Prostate gland (tissue), 2 donors: ENCODE results near the gene SPTLC1. TPM values are rescaled to one million over a fixed set of nuclear protein-coding genes. Genes with fewer than 3 reads are reported as not detected.
"Not testable (repeated sequence)": the region's sequence is repeated elsewhere in the genome, so short reads cannot be mapped to it uniquely, and the experiment has no call there.

Source experiments
- DNase-seq: peaks from one replicate; pipeline ENCODE4 v3.0.0-alpha.2; 2019; ENCODE audit warnings: low spot score
- H3K27ac ChIP-seq, 2 donors: fragments of 200-600 bp; sonication (generic); 2 replicates each; pipeline ENCODE4 v1.5.1; 2017 to 2019
- H3K27me3 ChIP-seq: fragments of 200-600 bp; sonication (generic); replicated peaks from 2 replicates; pipeline ENCODE4 v1.5.1; 2019; ENCODE audit not compliant: insufficient read depth
- H3K36me3 ChIP-seq, 2 donors: fragments of 200-600 bp; sonication (generic); 1 replicate in 1 of 2; 2 replicates in 1 of 2; pipeline versions ENCODE4 v1.5.1 to v1.8.1; 2017 to 2019
- H3K4me1 ChIP-seq: fragments of 200-600 bp; sonication (generic); replicated peaks from 2 replicates; pipeline ENCODE4 v1.5.1; 2019
- H3K4me3 ChIP-seq, 2 donors: fragments of 200-600 bp; sonication (generic); 2 replicates each; pipeline ENCODE4 v1.5.1; 2017 to 2019
- H3K9me3 ChIP-seq: fragments of 200-600 bp; sonication (generic); 2 replicates; pipeline ENCODE4 v1.5.1; 2017
- CTCF ChIP-seq, 4 experiments: fragments of 200-600 bp in 2 of 4; fragments of 450-650 bp in 2 of 4; sonication (generic) in 2 of 4; IDR thresholded peaks; 1 replicate in 3 of 4; 2 replicates in 1 of 4; pipeline ENCODE4 v1.5.1; 2016 to 2019; ENCODE audit warnings: antibody characterized with exemption in 4 of 4, mild to moderate bottlenecking in 2 of 4, moderate library complexity in 2 of 4
- POLR2A ChIP-seq: fragments of 450-650 bp; IDR thresholded peaks from one replicate; pipeline ENCODE4 v1.6.1; 2016; ENCODE audit warnings: antibody characterized with exemption, mild to moderate bottlenecking
- POLR2AphosphoS5 ChIP-seq: sonication (generic); formaldehyde crosslinking; IDR thresholded peaks from one replicate; pipeline ENCODE4 v1.6.1; 2017; ENCODE audit warnings: antibody characterized with exemption
- WGBS: methylation state at CpG from one replicate; pipeline ENCODE4 v1.1.5; 2018; 5-methylcytosine and 5-hydroxymethylcytosine counted together
- intact Hi-C: fragments of 100-400 bp; cut with DNase I; formaldehyde crosslinking; loops from one replicate; pipeline ENCODE4 v1.14.2; 2022
- total RNA-seq, 2 donors: library from RNA; depleted of rRNA; stranded (reverse); fragments of >200 nt; gene quantifications; one replicate each; pipeline ENCODE4 v1.1.0, GENCODE V29; 2016

Gene SPTLC1
- total RNA-seq, 2 donors from 2014 or later: 69.5 to 87.2 TPM

GRCh38 chr9:92008041-92008440, 107.2 kb downstream of the SPTLC1 start:
- Histone ChIP-seq H3K9me3 (no peaks in the 10 kb centered on the region), H3K36me3 (no peaks in the 10 kb centered on the region), H3K4me1 (no peaks in the 10 kb centered on the region), H3K27ac (no peak overlapping the region), H3K27me3 (no peaks in the 10 kb centered on the region), H3K4me3 (no peak overlapping the region)
- intact Hi-C loops: no loop called here
- DNase-seq: no peak
- WGBS: 76% methylated on average over 2 of the region's 2 CpGs
- TF ChIP-seq CTCF (IDR thresholded peaks at IDR 0.05) (no peak), POLR2AphosphoS5 (no peak), POLR2A (no peak)

GRCh38 chr9:92004045-92004392, 111.2 kb downstream of the SPTLC1 start:
- no peak overlapping the region for H3K27ac ChIP-seq
- WGBS: 84% methylated on average over 13 of the region's 13 CpGs
- no peaks in the 10 kb centered on the region for H3K4me1 ChIP-seq
- H3K27me3 ChIP-seq: no peaks in the 10 kb centered on the region
- TF ChIP-seq POLR2AphosphoS5 (no peak), CTCF (IDR thresholded peaks at IDR 0.05) (no peak), POLR2A (no peak)
- H3K9me3 ChIP-seq: no peaks in the 10 kb centered on the region
- DNase-seq: no peak
- intact Hi-C loops: no loop called here
- no peaks in the 10 kb centered on the region for H3K36me3 ChIP-seq
- H3K4me3 ChIP-seq: no peak overlapping the region

GRCh38 chr9:92003308-92004044, 111.7 kb downstream of the SPTLC1 start:
- Histone ChIP-seq H3K4me3 (no peak overlapping the region), H3K36me3 (no peaks in the 10 kb centered on the region), H3K9me3 (no peaks in the 10 kb centered on the region), H3K27me3 (no peaks in the 10 kb centered on the region), H3K27ac (no peak overlapping the region), H3K4me1 (no peaks in the 10 kb centered on the region)
- TF ChIP-seq POLR2AphosphoS5: no peak
- no peak for TF ChIP-seq POLR2A
- TF ChIP-seq CTCF (IDR thresholded peaks at IDR 0.05): no peak
- intact Hi-C loops: no loop called here
- WGBS: 91% methylated on average over 31 of the region's 31 CpGs
- no peak for DNase-seq

GRCh38 chr9:92001948-92002347, 113.3 kb downstream of the SPTLC1 start:
- intact Hi-C loops, DNase-seq, H3K4me1 ChIP-seq, H3K27me3 ChIP-seq, H3K9me3 ChIP-seq, H3K36me3 ChIP-seq, H3K4me3 ChIP-seq, H3K27ac ChIP-seq: not testable (repeated sequence)
- 88% methylated on average over 10 of the region's 10 CpGs for WGBS

- 64% methylated on average over 6 of the region's 6 CpGs for WGBS
- Histone ChIP-seq H3K4me3 (no peak overlapping the region), H3K36me3 (no peaks in the 10 kb centered on the region)
Observed at GRCh38 chr9:92001244-92001643, 114.0 kb downstream of the SPTLC1 start.

More at GRCh38 chr9:92001244-92001643, 114.0 kb downstream of the SPTLC1 start:
- Histone ChIP-seq H3K4me1 (no peaks in the 10 kb centered on the region), H3K27me3 (peaks cover 4% of the 10 kb centered on the region), H3K9me3 (no peaks in the 10 kb centered on the region), H3K27ac (no peak overlapping the region)
- intact Hi-C loops: no loop called here
- DNase-seq: no peak
- TF ChIP-seq CTCF (IDR thresholded peaks at IDR 0.05): no peak
- no peak for TF ChIP-seq POLR2AphosphoS5
- TF ChIP-seq POLR2A: no peak
